Omental fat pad (tissue), 4 donors: ENCODE measurements around the gene RIOK1. TPM values are rescaled to one million over a fixed set of nuclear protein-coding genes. Genes with fewer than 3 reads are reported as not detected.
"Not testable (repeated sequence)": the region's sequence is repeated elsewhere in the genome, so short reads cannot be mapped to it uniquely, and the experiment has no call there.

Experiments used
- ATAC-seq: fragments of 150-250 bp; one replicate; pipeline ENCODE4 v1.9.1; 2016; ENCODE audit warnings: mild to moderate bottlenecking, moderate library complexity; ENCODE audit not compliant: low FRiP score
- DNase-seq: peaks from one replicate; pipeline ENCODE4 v3.0.0-alpha.2; 2019; ENCODE audit warnings: low spot score
- CTCF ChIP-seq, 3 donors: fragments of 450-650 bp; IDR thresholded peaks; one replicate each; pipeline ENCODE4 v1.5.1; 2016 to 2017; ENCODE audit warnings: antibody characterized with exemption in 3 of 3, mild to moderate bottlenecking in 3 of 3, moderate library complexity in 2 of 3
- total RNA-seq, 4 donors: library from RNA; depleted of rRNA; stranded (reverse); fragments of >200 nt; gene quantifications; one replicate each; pipeline ENCODE4 v1.1.0, GENCODE V29; 2016

RIOK1 gene
- total RNA-seq, 4 donors from 2014 or later = 18.1 to 44.8 (median 23.7) TPM

GRCh38 chr6:7448232-7448631, 58.6 kb downstream of the RIOK1 start:
- DNase-seq (no peak), ATAC-seq (no peak)
- no peak for TF ChIP-seq CTCF (IDR thresholded peaks at IDR 0.05)

- ATAC-seq (no peak), DNase-seq (no peak)
- no peak for TF ChIP-seq CTCF (IDR thresholded peaks at IDR 0.05)
These were observed 59.4 kb downstream of the RIOK1 start for GRCh38 chr6:7449018-7449417.

- ATAC-seq = no peak
- no peak for DNase-seq
- TF ChIP-seq CTCF (IDR thresholded peaks at IDR 0.05) = no peak
These were observed 61.7 kb downstream of the RIOK1 start for GRCh38 chr6:7451326-7451725.

GRCh38 chr6:7452898-7453297, 63.3 kb downstream of the RIOK1 start:
- DNase-seq = no peak
- ATAC-seq = no peak
- TF ChIP-seq CTCF (IDR thresholded peaks at IDR 0.05) = no peak

- no peak for ATAC-seq
- no peak for DNase-seq
- TF ChIP-seq CTCF (IDR thresholded peaks at IDR 0.05) = no peak
These were observed 65.2 kb downstream of the RIOK1 start for GRCh38 chr6:7454696-7455358.

- not testable (repeated sequence) for DNase-seq, ATAC-seq
These were observed 66.7 kb downstream of the RIOK1 start for GRCh38 chr6:7456302-7456701.

GRCh38 chr6:7461416-7461815, 71.8 kb downstream of the RIOK1 start:
- DNase-seq (no peak), ATAC-seq (no peak)
- TF ChIP-seq CTCF (IDR thresholded peaks at IDR 0.05) = no peak
